Activated CD4-positive, alpha-beta T cell treated with anti-CD3 and anti-CD28 coated beads, Interleukin-2, amount 50 U/mL, for 1 hour (primary cell): ENCODE measurements around the gene MATN1.
A peak's percentile ranks its signal among the peaks of the same experiment; 100 is the strongest.
"Not testable (repeated sequence)": the region's sequence is repeated elsewhere in the genome, so short reads cannot be mapped to it uniquely, and the experiment has no call there.

Experiments
- DNase-seq: peaks from one replicate; pipeline ENCODE4 v3.0.0-alpha.2; 2020

MATN1 gene, protein sequence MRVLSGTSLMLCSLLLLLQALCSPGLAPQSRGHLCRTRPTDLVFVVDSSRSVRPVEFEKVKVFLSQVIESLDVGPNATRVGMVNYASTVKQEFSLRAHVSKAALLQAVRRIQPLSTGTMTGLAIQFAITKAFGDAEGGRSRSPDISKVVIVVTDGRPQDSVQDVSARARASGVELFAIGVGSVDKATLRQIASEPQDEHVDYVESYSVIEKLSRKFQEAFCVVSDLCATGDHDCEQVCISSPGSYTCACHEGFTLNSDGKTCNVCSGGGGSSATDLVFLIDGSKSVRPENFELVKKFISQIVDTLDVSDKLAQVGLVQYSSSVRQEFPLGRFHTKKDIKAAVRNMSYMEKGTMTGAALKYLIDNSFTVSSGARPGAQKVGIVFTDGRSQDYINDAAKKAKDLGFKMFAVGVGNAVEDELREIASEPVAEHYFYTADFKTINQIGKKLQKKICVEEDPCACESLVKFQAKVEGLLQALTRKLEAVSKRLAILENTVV

DNA sequence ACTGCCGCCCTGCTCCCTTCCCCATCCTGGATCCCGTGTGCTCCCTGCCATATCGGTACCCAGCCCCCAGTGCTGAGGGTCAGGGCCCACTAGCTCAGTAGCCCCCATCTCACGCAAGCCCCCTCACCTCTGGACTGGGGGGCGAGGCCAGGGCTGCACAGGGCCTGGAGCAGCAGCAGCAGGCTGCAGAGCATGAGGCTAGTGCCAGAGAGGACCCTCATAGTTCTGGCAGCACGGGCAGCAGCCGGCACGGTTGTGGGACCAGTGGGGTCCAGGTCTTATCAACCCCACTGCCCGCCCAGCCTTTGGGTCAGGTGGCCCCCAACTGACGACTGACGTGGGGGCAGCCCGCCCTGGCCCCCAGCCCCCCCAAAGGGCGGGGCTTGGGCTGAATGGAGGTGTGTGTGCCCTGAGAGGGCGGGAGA, at the start of gene MATN1:
MATN1 (minus strand) TSS at position 255 of the 425 bp plus-strand sequence; CDS start at position 221, 34 bp downstream.
- DNase-seq, result no peak

DNA sequence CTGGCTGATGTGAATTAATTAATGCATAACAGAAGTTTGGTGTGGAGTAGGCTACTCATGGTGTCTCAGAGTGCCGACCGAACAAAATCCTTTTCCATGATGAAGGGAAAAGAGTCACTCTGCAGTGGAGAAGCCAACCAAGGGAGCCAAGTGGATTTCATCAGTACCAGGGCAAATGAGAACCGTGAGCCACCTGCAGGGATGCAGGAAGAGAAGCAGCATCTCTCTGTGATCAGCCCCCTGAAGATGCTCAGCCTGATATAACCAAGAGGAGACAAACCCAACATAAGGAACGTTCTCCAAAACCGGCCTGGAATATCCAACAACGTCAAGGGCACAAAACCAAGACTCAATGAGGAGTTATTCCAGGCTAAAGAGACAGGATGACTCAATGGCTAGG, 47.6 kb upstream of the MATN1 start:
- DNase-seq, result no peak

DNA sequence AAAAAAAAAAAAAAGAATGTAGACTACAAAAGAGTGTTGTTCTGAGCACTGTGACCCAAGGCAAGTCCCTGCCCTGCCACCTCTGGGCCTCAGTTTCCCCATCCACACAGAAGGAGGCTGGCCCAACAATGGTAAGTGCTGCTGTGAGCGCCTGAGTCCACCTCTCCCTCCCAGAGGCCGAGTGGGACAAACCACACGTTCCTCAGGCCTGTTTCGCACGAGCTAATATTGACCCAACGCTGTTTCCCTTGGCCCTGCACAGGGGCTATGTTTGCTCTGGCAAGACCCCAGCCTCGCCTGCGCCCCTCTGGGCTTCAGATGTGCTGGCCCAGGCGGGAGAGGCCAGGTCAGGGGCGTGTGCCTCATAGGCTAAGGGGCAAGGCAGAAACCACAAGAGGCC, 46.8 kb upstream of the MATN1 start:
- DNase-seq, result no peak

DNA sequence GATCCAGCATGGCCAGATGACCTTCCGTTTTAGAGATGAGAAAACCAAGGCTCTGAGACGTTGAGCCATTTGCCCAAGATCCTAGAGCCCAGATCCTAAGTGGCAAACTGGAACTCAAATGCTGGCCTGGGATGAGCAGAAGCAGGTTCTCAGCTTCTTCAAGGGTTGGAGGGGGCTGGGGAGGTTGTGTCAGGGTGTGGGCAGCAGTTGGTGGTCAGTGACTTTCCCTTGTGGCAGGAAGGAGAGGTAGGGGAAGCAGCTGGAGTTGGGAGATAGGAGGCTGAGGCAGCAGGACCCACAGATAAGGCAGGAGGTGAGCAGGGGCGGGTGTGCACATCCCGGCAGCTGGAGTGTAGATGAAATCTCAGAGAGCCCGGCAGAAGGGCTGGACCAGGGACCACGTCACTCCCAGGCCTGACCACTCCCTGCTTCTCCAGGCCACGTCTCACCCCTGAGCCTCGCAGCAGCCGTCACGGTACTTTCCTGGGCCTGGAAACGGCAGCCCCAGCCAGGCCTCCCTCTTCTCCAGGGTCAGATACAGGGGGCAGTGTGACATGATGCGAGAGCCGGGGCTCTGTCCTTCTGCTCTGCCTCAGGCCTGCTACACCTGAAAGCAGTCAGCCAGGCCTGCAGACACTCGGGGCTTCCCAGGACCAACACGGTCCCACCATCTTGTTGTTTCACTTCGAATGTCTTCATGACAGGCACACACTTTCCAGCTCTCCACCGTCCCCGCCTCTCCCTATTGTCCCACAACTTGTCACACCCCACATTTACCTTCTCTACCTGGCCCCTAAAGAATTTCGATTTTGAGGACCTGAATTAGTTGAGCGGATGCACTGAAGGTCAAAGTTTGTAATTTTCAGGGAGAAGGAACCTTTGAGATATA, 45.7 kb upstream of the MATN1 start:
- no peak for DNase-seq

DNA sequence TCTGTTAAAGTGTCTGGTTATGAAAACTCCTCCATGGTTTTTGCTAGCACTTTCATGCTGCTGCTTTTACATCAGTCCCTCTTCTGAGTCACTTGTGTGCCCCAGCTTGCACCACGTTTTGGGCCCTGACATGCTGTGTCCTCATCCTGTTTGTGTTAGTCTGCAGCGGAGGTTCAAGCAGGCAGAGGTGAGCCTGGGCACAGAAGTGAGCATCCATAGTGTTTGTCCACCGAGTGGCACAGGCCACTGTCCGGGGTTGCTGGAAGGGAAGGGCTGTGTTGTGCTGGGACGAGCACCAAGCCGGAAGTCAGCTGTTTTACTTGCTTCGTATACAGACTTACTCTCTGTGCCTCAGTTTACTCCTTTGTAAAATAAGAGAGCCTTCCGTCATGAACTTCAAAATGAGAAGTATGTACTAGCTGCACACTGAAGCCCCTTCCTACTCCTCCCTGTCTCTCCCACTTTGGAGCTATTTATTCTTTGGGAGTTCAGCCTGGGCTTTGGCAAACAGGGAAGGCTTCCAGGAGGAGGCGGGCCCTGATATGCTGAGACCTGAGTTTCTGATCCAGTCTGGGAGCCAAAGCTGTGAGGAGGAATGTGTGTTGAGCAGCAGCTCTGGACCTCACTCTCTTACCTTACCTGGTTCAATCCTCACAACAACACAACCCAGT, 44.9 kb upstream of the MATN1 start:
- no peak for DNase-seq

DNA sequence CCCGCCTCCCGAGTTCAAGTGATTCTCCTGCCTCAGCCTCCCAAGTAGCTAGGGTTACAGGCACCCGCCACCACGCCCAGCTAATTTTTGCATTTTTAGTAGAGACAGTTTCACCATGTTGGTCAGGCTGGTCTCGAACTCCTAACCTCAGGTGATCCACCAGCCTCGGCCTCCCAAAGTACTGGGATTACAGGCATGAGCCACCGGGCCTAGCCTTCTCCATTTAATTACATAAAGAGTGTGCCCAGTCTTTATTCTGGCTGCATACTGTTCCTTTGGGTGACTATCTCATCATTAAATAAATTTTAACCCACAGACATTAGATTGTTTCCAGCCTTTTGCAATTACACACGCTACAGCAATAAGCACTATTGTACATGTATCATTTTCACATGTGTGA, 43.6 kb upstream of the MATN1 start:
- DNase-seq, result not testable (repeated sequence)

DNA sequence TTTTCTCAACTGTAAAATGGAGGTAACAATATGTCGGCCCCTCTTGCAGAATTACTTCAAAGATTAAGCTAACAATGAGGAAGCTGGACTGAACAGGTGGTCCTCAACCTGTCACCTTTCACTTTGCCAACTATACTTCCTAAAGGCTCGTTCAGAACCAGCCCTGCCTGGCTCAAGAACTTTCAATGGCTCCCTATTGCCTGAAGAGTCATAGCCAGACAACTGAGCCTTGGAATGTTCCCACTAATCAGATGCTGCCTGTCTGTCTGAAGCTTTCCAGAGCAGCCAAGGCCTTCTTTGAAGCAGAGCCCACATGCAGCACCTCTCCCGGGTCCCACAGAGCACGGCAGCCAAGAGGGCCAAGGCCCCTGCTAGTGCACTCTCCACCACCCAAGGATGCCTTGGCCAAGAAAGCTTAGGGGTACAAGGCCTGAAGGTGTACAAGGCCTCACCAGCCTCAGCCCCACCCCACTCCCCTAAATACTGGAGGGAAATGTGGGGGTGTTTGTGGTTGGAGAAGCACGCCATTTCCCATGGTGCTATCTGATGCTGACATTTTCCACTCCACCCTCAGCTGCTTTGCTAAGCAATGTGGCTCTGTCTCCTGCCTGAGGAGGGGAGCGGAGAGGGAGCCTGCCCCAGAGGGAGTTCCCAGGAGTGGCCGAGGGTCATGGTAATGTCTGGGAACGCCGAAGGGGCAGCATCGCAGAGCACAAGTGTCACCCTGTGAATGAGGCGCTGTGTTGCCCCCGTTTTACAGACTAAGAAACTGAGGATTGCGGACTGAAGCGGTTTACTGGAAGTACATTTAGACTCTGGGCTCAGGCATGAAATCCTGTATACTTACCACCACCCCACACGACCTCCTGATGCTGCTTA, 42.4 kb upstream of the MATN1 start:
- DNase-seq, result no peak

DNA sequence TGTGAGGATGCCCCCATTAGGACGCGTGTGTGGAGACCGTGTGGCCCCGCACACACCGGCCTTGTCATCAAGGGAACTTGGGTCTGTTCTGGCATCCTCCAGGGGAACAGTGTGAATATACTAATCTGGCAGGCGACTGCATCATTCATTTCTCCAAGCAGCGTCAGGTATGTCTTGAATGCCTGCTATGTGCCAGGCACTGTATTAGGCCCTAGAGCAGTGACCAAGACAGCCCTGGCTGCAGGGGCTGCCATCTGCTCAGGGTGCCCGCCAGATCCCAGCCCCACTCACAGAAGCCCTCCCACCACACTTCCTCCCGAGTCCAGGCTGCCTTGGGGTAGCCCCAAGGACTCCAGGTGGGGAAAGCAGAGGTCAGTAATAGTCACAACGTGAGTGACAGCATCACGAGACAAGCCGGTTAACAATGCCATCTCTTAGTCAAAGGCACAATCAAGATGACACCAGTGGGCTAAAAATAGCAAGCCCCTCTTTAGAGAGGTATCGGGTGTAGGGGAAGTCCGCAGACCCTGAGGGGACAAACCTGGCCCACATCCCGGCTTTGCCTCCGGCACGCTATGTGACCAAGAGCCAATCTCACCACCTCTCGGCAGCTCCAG, 41.7 kb upstream of the MATN1 start:
- no peak for DNase-seq

DNA sequence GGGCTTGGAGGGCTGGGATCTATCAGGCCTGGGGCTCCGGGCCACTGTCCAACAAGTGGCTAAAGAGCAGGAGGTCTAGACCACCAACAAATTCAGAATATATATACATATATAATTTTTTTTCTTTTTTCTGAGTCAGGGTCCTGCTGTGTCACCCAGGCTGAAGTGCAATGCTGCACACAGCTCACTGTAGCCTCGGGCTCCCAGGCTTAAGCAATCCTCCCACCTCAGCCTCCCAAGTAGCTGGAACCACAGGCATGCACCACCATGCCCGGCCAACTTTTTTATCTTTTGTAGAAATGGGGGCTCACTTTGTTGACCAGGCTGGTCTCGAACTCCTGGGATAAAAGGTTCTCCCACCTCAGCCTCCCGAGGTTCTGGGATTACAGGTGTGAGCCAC, 41.0 kb upstream of the MATN1 start:
- no peak for DNase-seq

DNA sequence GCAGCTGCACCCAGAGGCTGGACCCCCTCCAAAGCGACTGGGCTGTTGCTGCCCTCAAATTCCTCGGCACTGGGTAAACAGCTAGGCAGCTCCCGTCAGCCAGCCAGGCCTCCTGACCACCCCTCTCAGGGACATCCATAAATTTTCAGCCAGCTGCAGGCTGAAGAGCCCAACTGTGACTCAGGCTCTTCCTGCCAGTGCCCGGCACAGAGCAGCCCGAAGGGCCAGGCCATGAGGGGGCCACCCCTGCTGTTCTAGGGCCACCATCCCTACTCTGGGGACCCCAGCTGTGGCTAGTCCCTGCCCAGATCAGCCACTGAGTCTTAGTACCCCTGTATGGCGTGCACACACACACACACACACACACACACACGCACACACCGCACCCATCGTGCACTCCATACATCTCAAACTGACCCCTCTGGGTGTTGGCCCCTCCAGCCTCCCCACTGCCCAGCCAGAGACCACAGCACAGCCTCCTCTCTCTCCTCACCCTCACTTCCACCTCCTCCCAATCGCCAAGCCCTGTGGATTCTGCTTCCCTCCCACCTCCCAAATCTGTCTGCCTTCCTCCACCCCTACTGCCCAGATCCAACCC, 40.4 kb upstream of the MATN1 start:
- DNase-seq, result no peak

DNA sequence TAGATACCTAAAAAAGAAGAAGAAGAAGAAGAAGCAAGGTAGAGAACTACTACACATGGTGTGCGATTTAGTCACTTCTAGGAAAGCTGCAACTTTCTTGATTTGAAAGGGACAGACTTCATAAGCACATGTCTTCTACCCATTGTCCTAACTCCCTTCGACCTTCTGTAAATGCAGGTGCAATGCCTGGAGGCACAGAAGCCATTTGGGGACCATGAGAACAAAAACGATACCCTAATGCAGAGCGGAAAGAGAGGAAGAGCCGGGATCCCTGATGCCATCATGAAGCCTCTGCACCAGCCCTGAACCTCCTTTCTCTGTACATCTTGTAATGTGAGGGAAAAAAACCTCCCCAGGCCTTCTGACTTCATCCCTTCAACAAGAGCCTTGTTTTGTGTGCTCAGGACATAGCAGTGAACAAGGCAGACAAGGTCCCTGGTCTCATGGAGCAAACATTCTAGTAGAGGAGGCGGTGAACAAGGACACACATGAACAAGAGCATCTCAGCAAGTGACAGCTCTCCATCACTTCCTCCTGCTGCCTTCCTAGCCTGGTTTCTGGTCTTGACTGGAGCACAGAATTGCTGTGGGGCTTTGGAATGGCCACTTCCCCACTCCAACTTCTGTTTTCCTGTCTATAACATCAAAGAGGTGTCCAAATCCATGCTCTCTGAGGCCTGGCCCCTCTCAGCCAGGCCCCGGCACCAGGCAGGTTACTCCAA, 39.7 kb upstream of the MATN1 start:
- no peak for DNase-seq

DNA sequence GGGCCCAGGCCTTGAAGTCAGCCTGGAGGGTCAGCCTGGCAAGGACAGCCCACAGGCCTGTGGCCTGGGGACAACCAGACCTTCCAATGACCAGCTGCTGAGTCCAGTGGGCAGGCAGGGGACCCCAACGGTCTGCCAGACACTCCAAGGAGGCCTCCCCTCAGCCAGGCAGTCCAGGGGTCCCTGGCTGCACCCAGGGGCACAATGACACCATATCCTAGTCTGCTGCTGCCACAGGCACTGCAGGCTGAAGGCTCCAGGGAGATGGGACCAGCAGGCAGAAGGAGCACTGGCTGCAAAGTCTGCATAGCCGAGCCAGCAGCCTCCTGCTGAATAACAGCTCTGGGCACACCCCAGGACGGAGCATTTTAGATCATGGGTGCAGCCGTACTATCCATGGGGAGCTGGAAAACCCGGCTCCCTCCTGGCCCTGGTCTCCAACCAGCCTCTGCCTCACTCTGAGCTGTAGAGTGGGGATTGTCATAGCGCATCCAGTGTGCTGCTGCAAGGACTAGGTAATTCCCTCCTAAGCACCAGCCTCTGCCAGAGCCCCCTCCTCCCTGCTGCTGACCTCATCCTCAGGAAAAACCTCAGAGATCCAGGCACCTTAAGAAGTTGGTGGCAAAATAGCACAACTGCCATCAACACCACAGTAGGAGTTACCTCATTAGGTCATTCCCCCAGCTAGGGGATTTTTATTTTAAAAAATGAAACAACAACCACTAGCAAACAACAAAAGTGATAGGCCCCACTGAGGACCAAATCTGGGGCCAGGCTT, 39.0 kb upstream of the MATN1 start:
- no peak for DNase-seq

DNA sequence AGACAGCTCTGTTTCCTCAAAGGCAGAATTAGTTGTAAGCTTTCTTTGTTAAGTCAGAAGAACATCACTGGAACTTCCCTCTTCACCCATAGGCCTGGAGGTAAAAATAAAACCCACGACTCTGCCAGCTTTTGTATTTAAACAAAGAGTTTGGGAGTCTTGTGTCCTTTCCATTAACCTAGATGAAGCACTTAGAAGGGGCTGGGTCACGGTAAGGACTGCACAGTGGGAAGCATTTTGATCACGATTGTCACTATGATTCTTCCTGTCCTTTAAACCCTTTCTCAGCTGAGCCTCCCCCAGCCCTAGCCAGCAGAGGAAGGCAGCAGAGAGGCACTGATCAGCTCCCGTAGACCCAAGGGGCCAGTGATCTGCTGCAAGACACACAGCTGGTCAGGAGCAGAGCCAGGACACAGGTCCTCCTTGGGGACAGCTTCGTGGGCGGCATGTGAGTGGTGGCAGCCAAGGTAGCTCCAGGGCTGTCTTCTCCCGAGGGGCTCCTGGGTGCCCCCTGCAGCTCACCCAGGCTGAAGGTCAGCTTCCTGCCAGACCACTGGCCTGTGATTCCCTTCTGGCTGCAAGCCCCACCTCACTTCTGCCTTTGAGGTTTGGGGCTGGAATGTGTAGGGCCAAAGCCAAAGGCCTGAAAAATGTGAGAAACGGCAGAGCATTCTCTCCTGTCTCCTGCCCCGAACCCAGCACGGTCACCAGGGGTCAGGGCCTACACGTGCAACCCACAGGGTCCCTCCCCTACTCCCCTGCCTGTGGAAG, 38.2 kb upstream of the MATN1 start:
- no peak for DNase-seq

DNA sequence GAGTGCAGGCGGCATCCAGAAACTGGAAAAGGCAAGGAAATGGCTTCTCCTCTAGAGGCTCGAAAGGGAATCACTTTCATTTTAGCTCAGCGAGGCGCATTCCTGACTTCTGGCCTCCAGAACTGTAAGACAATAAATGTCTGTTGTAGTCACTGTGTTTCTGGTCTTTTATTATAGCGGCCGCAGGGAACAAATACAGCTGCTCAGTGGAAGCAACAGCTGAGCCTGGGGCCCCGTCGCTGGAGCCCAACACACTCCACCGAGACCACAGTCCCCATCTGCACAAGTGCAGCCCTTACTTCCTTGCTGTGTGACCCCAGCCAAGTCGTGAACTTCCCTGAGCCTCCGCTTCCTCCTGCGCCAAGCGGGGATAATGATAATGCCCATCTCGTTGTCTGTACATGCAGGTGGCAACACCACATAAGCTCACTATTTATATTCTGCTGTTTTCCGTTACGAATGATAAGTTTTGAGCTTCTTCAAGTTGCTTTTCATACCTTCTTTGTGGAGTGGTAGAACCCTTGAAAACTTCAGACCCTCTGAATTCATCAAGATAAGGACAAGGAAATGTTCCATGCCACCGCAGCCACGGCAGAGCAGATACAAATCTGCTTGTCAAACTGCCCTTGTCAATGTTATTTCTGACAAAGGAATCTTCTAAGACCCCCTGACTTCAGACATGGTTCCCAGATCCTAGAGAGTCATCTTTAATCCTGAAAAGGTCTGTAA, 37.4 kb upstream of the MATN1 start:
- no peak for DNase-seq

DNA sequence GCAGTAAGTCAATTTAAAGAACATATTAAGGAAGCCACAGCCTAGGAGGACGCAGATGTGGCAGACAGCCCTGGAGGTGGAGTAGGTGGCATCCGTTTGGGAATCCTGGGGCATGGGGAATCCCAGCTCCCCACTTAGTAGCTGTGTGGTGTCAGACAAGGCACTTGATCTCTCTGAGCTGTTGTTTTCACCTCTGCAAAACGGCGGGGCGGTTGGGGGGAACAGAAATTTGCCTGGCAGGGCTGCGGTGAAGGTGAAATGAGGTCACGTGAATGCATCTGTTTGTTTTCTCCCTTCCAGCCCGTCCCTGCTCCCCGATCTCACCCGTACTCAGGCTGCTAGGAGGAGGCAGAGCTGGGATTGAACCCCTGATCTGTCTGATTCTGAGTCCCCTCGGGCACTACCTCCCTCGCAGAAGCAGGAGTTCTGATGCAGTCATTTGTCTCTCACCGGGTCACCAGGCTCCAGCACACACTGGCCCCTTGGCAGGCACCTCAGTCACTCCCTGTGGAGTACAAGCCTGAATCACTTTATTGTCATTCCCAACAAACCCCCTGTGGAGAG, 36.4 kb upstream of the MATN1 start:
- DNase-seq, result peak; percentile 70

DNA sequence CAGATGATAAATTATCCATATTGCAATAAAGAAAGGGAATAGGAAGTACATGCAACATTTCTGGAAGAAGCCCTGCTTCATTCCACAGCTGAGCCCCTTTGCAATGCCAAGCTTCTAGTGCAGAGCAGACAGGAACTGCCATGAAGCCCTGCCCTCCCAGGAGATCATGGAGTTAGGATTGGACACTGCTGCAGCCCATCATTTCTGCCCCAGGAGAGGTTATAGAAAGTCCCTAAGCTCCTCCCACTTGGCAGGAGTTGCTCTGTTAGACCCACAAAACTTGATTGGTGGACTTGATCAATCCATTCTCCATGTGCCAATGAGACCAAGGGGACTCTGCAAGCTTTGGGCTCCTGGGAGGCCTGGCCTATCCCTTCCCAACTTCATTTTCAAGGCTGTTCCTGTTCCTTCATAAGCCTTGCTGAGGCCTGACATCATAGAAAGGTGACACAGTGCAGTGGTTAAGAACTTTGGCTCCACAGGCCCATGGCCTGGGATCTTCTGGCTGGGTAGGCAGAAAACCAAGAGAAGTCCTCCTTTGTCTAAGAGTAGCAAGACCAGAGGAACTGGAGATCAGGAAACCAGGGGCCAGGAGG, 35.5 kb upstream of the MATN1 start:
- no peak for DNase-seq

DNA sequence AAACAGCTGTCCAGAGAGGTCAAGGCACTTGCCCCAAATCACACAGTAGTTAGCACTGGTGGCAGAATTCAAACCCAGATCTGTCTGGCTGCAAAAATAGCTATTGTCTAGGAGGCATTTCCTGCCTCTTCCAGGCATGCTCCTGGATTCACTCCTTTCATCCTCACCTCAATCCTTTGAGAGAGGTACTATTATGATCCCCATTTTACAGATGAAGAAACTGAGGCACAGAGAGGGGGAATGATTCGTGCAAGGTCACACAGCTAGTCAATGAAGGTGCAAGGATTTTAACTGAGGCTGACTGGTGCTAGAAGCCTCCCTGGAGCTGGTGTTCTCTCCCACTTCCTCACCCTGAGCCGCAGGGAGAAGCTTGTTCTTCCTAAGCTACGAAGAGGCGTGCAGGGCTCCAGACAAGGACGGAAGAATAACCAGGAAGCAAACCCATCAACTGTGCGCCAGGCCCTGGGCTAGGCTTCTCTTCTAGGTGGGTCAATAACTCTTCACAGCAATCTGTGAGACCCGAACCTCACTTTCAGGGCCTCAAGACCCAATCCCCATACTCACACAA, 34.8 kb upstream of the MATN1 start:
- no peak for DNase-seq
